Tibial artery (tissue), 4 donors: ENCODE results near the gene HOXA5.
A peak's percentile ranks its signal among the peaks of the same experiment; 100 is the strongest.

Experiments
- DNase-seq, 2 donors: peaks; one replicate each; pipeline ENCODE4 v3.0.0-alpha.2; 2019
- H3K27ac ChIP-seq, 2 donors: fragments of 200-600 bp; sonication (generic) in 1 of 2; 1 replicate in 1 of 2; 2 replicates in 1 of 2; pipeline ENCODE4 v1.5.1; 2018 to 2019; ENCODE audit warnings: mild to moderate bottlenecking in 1 of 2
- H3K27me3 ChIP-seq, 2 donors: fragments of 200-600 bp; sonication (generic) in 1 of 2; one replicate each; pipeline versions ENCODE4 v1.5.1 to v1.6.0; 2016 to 2019
- H3K36me3 ChIP-seq, 3 donors: fragments of 200-600 bp; sonication (generic) in 2 of 3; one replicate each; pipeline ENCODE4 v1.5.1; 2016 to 2019; ENCODE audit warnings: mild to moderate bottlenecking in 2 of 3
- H3K4me1 ChIP-seq, 4 donors: fragments of 200-600 bp; sonication (generic) in 2 of 4; 1 replicate in 3 of 4; 2 replicates in 1 of 4; pipeline ENCODE4 v1.5.1; 2016 to 2019
- H3K4me3 ChIP-seq, 2 donors: fragments of 200-600 bp; sonication (generic) in 1 of 2; 1 replicate in 1 of 2; 2 replicates in 1 of 2; pipeline ENCODE4 v1.5.1; 2018 to 2019; ENCODE audit warnings: mild to moderate bottlenecking in 2 of 2
- H3K9me3 ChIP-seq, 3 donors: fragments of 200-600 bp; sonication (generic) in 1 of 3; one replicate each; pipeline ENCODE4 v1.5.1; 2016 to 2019
- CTCF ChIP-seq, 2 experiments: fragments of 200-600 bp in 1 of 2; fragments of 450-650 bp in 1 of 2; IDR thresholded peaks; one replicate each; pipeline ENCODE4 v1.5.1; 2017 to 2019; ENCODE audit warnings: antibody characterized with exemption in 2 of 2, mild to moderate bottlenecking in 1 of 2, moderate library complexity in 1 of 2
- intact Hi-C: fragments of 100-400 bp; cut with DNase I; formaldehyde crosslinking; loops from one replicate; pipeline ENCODE4 v1.15.0; 2023; ENCODE audit warnings: low total_unique reads

Gene HOXA5

GRCh38 chr7:27131390-27131819, 12.1 kb downstream of the HOXA5 start:
- no peaks in the 10 kb centered on the region for H3K27me3 ChIP-seq

GRCh38 chr7:27130540-27131389, 12.7 kb downstream of the HOXA5 start, which contains the start of gene HOXA4:
HOXA4 (minus strand) TSS chr7:27130757; CDS start chr7:27130733, 24 bp downstream.
- Histone ChIP-seq H3K4me1 (peaks cover 0 to 30% (median 17%) of the 10 kb centered on the region in 4 donors), H3K27me3 (no peaks in the 10 kb centered on the region), H3K9me3 (no peaks in the 10 kb centered on the region), H3K4me3 (peak within 1 kb of the TSS; percentile 67 to 75), H3K36me3 (no peaks in the 10 kb centered on the region), H3K27ac (peak within 1 kb of the TSS; percentile 80 to 82)
- peak; percentile 92 to 97 for DNase-seq
- intact Hi-C loops, result no loop called here
- no peak for TF ChIP-seq CTCF (IDR thresholded peaks at IDR 0.05)

More at GRCh38 chr7:27131390-27131819, 12.1 kb downstream of the HOXA5 start:
- no peak for DNase-seq
- Histone ChIP-seq H3K4me3 (peak overlapping the region; percentile 67 to 75), H3K9me3 (no peaks in the 10 kb centered on the region), H3K36me3 (no peaks in the 10 kb centered on the region), H3K27ac (peak overlapping the region; percentile 80 to 82), H3K4me1 (peaks cover 0 to 35% (median 19%) of the 10 kb centered on the region in 4 donors)
- intact Hi-C loops, result no loop called here
- TF ChIP-seq CTCF (IDR thresholded peaks at IDR 0.05), result no peak

GRCh38 chr7:27129729-27130539, 13.5 kb downstream of the HOXA5 start:
- no peak for DNase-seq
- Histone ChIP-seq H3K4me3 (peak overlapping the region; percentile 67 to 75), H3K27ac (peak overlapping the region; percentile 80 to 82), H3K27me3 (no peaks in the 10 kb centered on the region), H3K36me3 (no peaks in the 10 kb centered on the region), H3K4me1 (peaks cover 0 to 30% (median 16%) of the 10 kb centered on the region in 4 donors), H3K9me3 (no peaks in the 10 kb centered on the region)
- peak in 1 of 2 experiments; percentile 26 for TF ChIP-seq CTCF (IDR thresholded peaks at IDR 0.05)
- intact Hi-C loops, result no loop called here

GRCh38 chr7:27128776-27129728, 14.4 kb downstream of the HOXA5 start:
- Histone ChIP-seq H3K4me3 (peak overlapping the region; percentile 67 to 75), H3K27ac (peak overlapping the region; percentile 80 to 82), H3K4me1 (peaks cover 0 to 27% (median 12%) of the 10 kb centered on the region in 4 donors), H3K36me3 (no peaks in the 10 kb centered on the region), H3K9me3 (no peaks in the 10 kb centered on the region), H3K27me3 (no peaks in the 10 kb centered on the region)
- no peak for DNase-seq
- intact Hi-C loops, result no loop called here
- TF ChIP-seq CTCF (IDR thresholded peaks at IDR 0.05), result no peak

- no peak for DNase-seq
- intact Hi-C loops, result no loop called here
- no peak overlapping the region for H3K4me3 ChIP-seq
Observed at GRCh38 chr7:27128034-27128433, 15.4 kb downstream of the HOXA5 start.

More at GRCh38 chr7:27128034-27128433, 15.4 kb downstream of the HOXA5 start:
- Histone ChIP-seq H3K36me3 (no peaks in the 10 kb centered on the region), H3K9me3 (no peaks in the 10 kb centered on the region), H3K4me1 (peaks cover 0 to 23% (median 12%) of the 10 kb centered on the region in 4 donors), H3K27me3 (no peaks in the 10 kb centered on the region), H3K27ac (no peak overlapping the region)
- no peak for TF ChIP-seq CTCF (IDR thresholded peaks at IDR 0.05)
